Ishikawa (cell line): ENCODE data around the gene TMEM234.

Source experiments
- CEBPB ChIP-seq: IDR thresholded peaks from 2 replicates; pipeline ENCODE4 v1.6.1; 2012
- CREB1 ChIP-seq: IDR thresholded peaks from 2 replicates; pipeline ENCODE4 v1.6.1; 2012; ENCODE audit warnings: low read depth
- EP300 ChIP-seq: IDR thresholded peaks from 2 replicates; pipeline ENCODE4 v1.6.1; 2012; ENCODE audit warnings: borderline replicate concordance
- NFIC ChIP-seq: IDR thresholded peaks from 2 replicates; pipeline ENCODE4 v1.6.1; 2012
- TAF1 ChIP-seq: IDR thresholded peaks from 2 replicates; pipeline ENCODE4 v1.6.1; 2012; ENCODE audit warnings: low read depth, mild to moderate bottlenecking
- TCF12 ChIP-seq: IDR thresholded peaks from 2 replicates; pipeline ENCODE4 v1.6.1; 2012; ENCODE audit warnings: low read depth
- TEAD4 ChIP-seq: IDR thresholded peaks from 2 replicates; pipeline ENCODE4 v1.6.1; 2012
- YY1 ChIP-seq: IDR thresholded peaks from 2 replicates; pipeline ENCODE4 v1.6.1; 2012; ENCODE audit warnings: low read depth
- ZBTB7A ChIP-seq: IDR thresholded peaks from 2 replicates; pipeline ENCODE4 v1.6.1; 2012; ENCODE audit warnings: low read depth
- TF ChIP-seq, protein P1 (sequence below): IDR thresholded peaks from 2 replicates; pipeline ENCODE4 v1.6.1; 2012
- TF ChIP-seq, protein P2 (sequence below): IDR thresholded peaks from 2 replicates; pipeline ENCODE4 v1.6.1; 2012; ENCODE audit warnings: low read depth, mild to moderate bottlenecking
- TF ChIP-seq, protein P3 (sequence below): IDR thresholded peaks from 2 replicates; pipeline ENCODE4 v1.6.1; 2012

TMEM234 gene

DNA sequence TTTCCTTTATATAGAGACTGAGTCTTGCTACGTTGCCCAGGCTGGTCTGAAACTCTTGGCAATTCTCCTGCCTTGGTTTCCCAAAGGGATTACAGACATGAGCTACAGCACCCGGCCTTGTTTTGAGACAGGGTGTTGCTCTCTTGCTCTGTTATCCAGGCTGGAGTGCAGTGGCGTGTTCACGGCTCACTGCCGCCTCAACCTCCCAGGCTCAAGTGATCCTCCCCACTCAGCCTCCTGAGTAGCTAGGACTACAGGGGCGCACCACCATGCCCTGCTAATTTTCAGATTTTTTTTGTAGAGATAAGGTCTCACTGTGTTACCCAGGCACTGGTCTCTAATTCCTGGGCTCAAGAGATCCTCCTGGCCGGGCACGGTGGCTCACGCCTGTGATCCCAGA lies 43.7 kb upstream of the TMEM234 start:
- TF ChIP-seq CEBPB (no peak), CREB1 (no peak), EP300 (no peak), TAF1 (no peak), TCF12 (no peak), YY1 (no peak), ZBTB7A (no peak), NFIC (no peak)
- TF ChIP-seq, protein P1, sequence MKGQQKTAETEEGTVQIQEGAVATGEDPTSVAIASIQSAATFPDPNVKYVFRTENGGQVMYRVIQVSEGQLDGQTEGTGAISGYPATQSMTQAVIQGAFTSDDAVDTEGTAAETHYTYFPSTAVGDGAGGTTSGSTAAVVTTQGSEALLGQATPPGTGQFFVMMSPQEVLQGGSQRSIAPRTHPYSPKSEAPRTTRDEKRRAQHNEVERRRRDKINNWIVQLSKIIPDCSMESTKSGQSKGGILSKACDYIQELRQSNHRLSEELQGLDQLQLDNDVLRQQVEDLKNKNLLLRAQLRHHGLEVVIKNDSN: no peak
- TF ChIP-seq, protein P2, sequence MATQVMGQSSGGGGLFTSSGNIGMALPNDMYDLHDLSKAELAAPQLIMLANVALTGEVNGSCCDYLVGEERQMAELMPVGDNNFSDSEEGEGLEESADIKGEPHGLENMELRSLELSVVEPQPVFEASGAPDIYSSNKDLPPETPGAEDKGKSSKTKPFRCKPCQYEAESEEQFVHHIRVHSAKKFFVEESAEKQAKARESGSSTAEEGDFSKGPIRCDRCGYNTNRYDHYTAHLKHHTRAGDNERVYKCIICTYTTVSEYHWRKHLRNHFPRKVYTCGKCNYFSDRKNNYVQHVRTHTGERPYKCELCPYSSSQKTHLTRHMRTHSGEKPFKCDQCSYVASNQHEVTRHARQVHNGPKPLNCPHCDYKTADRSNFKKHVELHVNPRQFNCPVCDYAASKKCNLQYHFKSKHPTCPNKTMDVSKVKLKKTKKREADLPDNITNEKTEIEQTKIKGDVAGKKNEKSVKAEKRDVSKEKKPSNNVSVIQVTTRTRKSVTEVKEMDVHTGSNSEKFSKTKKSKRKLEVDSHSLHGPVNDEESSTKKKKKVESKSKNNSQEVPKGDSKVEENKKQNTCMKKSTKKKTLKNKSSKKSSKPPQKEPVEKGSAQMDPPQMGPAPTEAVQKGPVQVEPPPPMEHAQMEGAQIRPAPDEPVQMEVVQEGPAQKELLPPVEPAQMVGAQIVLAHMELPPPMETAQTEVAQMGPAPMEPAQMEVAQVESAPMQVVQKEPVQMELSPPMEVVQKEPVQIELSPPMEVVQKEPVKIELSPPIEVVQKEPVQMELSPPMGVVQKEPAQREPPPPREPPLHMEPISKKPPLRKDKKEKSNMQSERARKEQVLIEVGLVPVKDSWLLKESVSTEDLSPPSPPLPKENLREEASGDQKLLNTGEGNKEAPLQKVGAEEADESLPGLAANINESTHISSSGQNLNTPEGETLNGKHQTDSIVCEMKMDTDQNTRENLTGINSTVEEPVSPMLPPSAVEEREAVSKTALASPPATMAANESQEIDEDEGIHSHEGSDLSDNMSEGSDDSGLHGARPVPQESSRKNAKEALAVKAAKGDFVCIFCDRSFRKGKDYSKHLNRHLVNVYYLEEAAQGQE: no peak

DNA sequence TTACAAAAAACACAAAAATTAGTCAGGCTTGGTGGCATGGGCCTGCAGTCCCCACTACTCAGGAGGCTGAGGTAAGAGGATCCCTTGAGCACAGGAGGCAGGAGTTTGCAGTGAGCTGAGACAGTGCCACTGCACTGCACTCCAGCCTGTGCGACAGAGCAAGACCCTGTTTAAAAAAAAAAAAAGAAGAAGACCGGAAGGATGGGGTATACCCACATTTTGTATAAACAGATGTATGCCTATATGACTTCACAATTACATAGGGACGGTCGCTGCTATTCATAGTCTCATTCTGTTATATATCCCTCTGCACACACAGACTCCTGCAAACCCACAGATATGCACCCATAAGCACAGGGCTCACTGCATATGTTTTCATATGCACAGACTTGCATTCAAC lies 41.6 kb upstream of the TMEM234 start:
- TF ChIP-seq TAF1 (no peak), YY1 (no peak), CEBPB (no peak), ZBTB7A (no peak)
- TF ChIP-seq, protein P3, sequence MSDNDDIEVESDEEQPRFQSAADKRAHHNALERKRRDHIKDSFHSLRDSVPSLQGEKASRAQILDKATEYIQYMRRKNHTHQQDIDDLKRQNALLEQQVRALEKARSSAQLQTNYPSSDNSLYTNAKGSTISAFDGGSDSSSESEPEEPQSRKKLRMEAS: no peak
- TF ChIP-seq, protein P2: no peak
- TF ChIP-seq, protein P1: no peak

DNA sequence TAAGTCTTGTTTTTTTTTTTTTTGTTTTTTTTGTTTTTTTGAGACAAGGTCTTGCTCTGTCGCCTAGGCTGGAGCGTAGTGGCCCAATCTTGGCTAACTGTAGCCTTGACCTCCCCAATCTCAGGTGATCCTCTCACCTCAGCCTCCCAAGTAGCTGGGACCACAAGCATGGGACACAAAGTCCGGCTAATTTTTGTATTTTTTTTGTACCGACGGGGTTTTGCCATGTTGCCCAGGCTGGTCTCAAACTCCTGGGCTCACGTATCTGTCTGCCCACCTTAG lies 35.0 kb upstream of the TMEM234 start:
- TF ChIP-seq TEAD4: no peak
- TF ChIP-seq YY1: no peak
- no peak for TF ChIP-seq TAF1
- TF ChIP-seq EP300: no peak

DNA sequence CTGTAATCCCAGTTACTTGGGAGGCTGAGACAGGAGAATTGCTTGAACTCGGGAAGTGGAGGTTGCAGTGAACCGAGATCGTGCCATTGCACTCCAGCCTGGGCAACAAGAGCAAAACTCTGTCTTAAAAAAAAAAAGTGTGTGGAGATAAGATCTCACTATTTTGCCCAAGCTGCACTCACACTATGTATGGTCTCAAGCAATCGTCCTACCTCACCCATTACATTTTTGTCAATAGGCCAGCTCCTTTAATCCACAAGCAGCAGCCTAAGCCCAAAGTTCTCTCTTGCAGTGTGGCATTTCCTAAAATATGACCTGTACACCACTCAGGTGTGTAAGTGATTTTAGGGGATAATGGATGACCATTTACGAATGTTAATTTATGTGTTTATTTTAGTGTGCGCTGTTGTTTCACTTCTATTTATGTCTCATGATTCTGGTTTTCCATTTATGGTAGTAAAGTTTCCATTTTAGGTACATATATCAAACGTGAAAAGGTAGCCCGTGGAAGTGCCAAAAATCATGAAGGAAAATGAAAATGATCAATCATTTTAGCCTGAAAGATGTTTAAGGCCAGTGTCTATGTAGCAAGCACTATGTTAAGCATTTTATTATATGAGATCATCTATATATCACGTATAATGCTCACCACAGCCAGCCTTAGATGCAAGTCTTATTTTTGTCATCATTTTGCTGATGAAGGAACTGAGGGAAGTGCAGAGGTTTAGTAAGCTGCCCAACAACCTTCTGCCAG lies 34.5 kb upstream of the TMEM234 start:
- TF ChIP-seq, protein P1: no peak
- TF ChIP-seq, protein P2: no peak
- TF ChIP-seq NFIC (no peak), TAF1 (no peak), CREB1 (no peak), EP300 (no peak), YY1 (no peak), TCF12 (no peak)
- TF ChIP-seq, protein P3: no peak
